OCI-LY1 (cell line): ENCODE results near the gene TMEM18.
"Not testable (repeated sequence)": the region's sequence is repeated elsewhere in the genome, so short reads cannot be mapped to it uniquely, and the experiment has no call there.

Experiments
- H2AFZ ChIP-seq: fragments of 200-600 bp; sonication (generic), shearing (Covaris generic); 2 replicates; pipeline ENCODE4 v1.6.0; 2014; ENCODE audit warnings: antibody characterized with exemption, mild to moderate bottlenecking, low read length
- H3F3A ChIP-seq: fragments of 200-600 bp; sonication (generic), shearing (Covaris generic); 2 replicates; pipeline ENCODE4 v1.6.0; 2014; ENCODE audit warnings: mild to moderate bottlenecking, antibody characterized with exemption, low read length, moderate library complexity; ENCODE audit not compliant: insufficient read depth
- H3K27ac ChIP-seq: fragments of 200-600 bp; sonication (generic); 2 replicates; pipeline ENCODE4 v1.5.1; 2014; ENCODE audit warnings: low read length, mixed run types, mild to moderate bottlenecking, low read depth; ENCODE audit not compliant: poor library complexity, severe bottlenecking
- H3K27me3 ChIP-seq: fragments of 200-600 bp; sonication (generic); 2 replicates; pipeline ENCODE4 v1.6.0; 2014; ENCODE audit warnings: antibody characterized with exemption, mild to moderate bottlenecking, low read length, moderate library complexity; ENCODE audit not compliant: insufficient read depth
- H3K36me3 ChIP-seq: fragments of 200-600 bp; sonication (generic); 2 replicates; pipeline ENCODE4 v1.6.1; 2014; ENCODE audit warnings: mild to moderate bottlenecking, antibody characterized with exemption, low read length, moderate library complexity, mixed read lengths; ENCODE audit not compliant: insufficient read depth
- H3K4me1 ChIP-seq: fragments of 200-600 bp; sonication (generic); 2 replicates; pipeline ENCODE4 v1.5.1; 2014; ENCODE audit warnings: mild to moderate bottlenecking, low read length, moderate library complexity; ENCODE audit not compliant: insufficient read depth, severe bottlenecking
- H3K4me2 ChIP-seq: fragments of 200-600 bp; sonication (generic), shearing (Covaris generic); 2 replicates; pipeline ENCODE4 v1.6.1; 2014; ENCODE audit warnings: low read length
- H3K4me3 ChIP-seq: fragments of 200-600 bp; sonication (generic); 2 replicates; pipeline ENCODE4 v1.5.1; 2014; ENCODE audit warnings: low read length, low read depth, mild to moderate bottlenecking, mixed read lengths; ENCODE audit not compliant: poor library complexity, severe bottlenecking
- H3K79me2 ChIP-seq: fragments of 200-600 bp; shearing (Covaris generic); 2 replicates; pipeline ENCODE4 v1.6.1; 2016; ENCODE audit warnings: mixed run types, low read length, mixed read lengths; ENCODE audit not compliant: insufficient read depth
- H3K9ac ChIP-seq: fragments of 200-600 bp; sonication (generic), shearing (Covaris generic); 2 replicates; pipeline ENCODE4 v1.6.1; 2014; ENCODE audit warnings: mild to moderate bottlenecking, low read length, mixed read lengths
- H3K9me2 ChIP-seq: fragments of 200-600 bp; sonication (generic), shearing (Covaris generic); 2 replicates; pipeline ENCODE4 v1.6.1; 2014; ENCODE audit warnings: low read depth, mild to moderate bottlenecking, low read length, mixed read lengths
- H3K9me3 ChIP-seq: fragments of 200-600 bp; shearing (Covaris generic); 2 replicates; pipeline ENCODE4 v1.6.1; 2014; ENCODE audit warnings: low read length, mixed read lengths
- H4K20me1 ChIP-seq: fragments of 200-600 bp; sonication (generic), shearing (Covaris generic); 2 replicates; pipeline ENCODE4 v1.6.0; 2016; ENCODE audit warnings: mild to moderate bottlenecking, low read length; ENCODE audit not compliant: insufficient read depth
- EZH2 ChIP-seq: fragments of 200-600 bp; sonication (generic), shearing (Covaris generic); IDR thresholded peaks from 2 replicates; pipeline ENCODE4 v1.8.0; 2017; ENCODE audit warnings: borderline replicate concordance, mixed run types, mild to moderate bottlenecking, antibody characterized with exemption, low read length, moderate library complexity, mixed read lengths
- TF ChIP-seq, protein P1 (sequence below): fragments of 200-600 bp; sonication (generic), shearing (Covaris generic); IDR thresholded peaks from 2 replicates; pipeline ENCODE4 v1.5.1; 2017; ENCODE audit warnings: mild to moderate bottlenecking, antibody characterized with exemption, low read length, moderate library complexity, mixed read lengths

Gene TMEM18

DNA sequence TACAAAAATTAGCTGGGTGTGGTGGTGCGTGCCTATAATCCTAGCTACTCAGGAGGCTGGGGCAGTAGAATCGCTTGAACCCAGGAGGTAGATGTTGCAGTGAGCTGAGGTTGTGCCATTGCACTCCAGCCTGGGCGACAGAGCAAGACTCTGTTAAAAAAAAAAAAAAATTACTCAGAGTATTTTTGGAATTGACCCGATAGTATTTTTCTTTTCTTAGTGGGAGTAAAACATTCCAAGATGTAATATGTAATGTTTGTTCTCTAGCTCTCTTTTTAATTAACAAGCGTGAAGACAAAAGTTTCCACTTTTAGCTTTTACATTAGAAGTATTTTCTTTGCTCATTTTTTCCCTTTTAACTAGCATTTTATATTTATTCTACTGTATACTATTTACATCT is 12.0 kb upstream of the TMEM18 start:
- H4K20me1 ChIP-seq: no peaks in the 10 kb centered on the region
- H3K9me2 ChIP-seq: no peaks in the 10 kb centered on the region

DNA sequence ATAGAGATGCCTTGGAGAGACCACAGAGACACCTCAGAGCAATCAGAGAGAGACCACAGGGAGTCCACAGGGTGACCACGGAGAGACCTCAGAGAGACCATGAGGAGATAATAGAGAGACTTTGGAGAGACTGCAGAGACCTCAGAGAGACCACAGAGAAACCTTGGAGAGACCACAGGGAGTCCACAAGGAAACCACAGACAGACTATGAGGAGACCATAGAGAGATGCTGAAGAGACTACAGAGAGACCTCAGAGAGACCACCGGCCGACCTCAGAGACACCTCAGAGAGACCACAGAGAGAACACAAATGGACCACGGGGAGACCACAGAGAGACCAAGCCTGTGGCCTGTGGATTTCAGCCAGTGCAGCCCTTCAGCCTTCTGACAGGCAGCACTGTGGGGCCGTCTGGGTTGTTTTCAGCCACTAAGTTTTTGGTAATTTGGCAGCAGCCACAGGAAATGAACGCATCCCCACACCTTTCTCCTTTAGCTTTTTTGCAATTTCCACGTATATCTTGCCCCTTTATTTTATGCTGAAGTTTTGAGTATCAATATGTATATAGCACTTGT is 11.4 kb upstream of the TMEM18 start:
- TF ChIP-seq, protein P1, sequence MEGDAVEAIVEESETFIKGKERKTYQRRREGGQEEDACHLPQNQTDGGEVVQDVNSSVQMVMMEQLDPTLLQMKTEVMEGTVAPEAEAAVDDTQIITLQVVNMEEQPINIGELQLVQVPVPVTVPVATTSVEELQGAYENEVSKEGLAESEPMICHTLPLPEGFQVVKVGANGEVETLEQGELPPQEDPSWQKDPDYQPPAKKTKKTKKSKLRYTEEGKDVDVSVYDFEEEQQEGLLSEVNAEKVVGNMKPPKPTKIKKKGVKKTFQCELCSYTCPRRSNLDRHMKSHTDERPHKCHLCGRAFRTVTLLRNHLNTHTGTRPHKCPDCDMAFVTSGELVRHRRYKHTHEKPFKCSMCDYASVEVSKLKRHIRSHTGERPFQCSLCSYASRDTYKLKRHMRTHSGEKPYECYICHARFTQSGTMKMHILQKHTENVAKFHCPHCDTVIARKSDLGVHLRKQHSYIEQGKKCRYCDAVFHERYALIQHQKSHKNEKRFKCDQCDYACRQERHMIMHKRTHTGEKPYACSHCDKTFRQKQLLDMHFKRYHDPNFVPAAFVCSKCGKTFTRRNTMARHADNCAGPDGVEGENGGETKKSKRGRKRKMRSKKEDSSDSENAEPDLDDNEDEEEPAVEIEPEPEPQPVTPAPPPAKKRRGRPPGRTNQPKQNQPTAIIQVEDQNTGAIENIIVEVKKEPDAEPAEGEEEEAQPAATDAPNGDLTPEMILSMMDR: no peak
- no peak for TF ChIP-seq EZH2
- no peak overlapping the region for H3K9ac ChIP-seq
- no peak overlapping the region for H2AFZ ChIP-seq
- no peaks in the 10 kb centered on the region for H3K36me3 ChIP-seq
- no peak overlapping the region for H3K27ac ChIP-seq
- H3F3A ChIP-seq: no peaks in the 10 kb centered on the region
- no peak overlapping the region for H3K4me3 ChIP-seq
- no peaks in the 10 kb centered on the region for H4K20me1 ChIP-seq
- H3K27me3 ChIP-seq: no peaks in the 10 kb centered on the region
- peaks cover 11% of the 10 kb centered on the region; the same call in 1 of the 2 replicates for H3K9me3 ChIP-seq
- H3K4me1 ChIP-seq: no peaks in the 10 kb centered on the region
- no peak overlapping the region for H3K4me2 ChIP-seq
- no peaks in the 10 kb centered on the region for H3K79me2 ChIP-seq
- H3K9me2 ChIP-seq: no peaks in the 10 kb centered on the region

More for the DNA sequence above, 12.0 kb upstream of the TMEM18 start:
- Histone ChIP-seq H3K36me3 (no peaks in the 10 kb centered on the region), H3K9ac (no peak overlapping the region), H3K27me3 (no peaks in the 10 kb centered on the region), H2AFZ (no peak overlapping the region), H3K27ac (no peak overlapping the region), H3K4me2 (no peak overlapping the region), H3K4me3 (no peak overlapping the region), H3K9me3 (peaks cover 6% of the 10 kb centered on the region; the same call in 1 of the 2 replicates), H3K4me1 (no peaks in the 10 kb centered on the region), H3F3A (no peaks in the 10 kb centered on the region), H3K79me2 (no peaks in the 10 kb centered on the region)
- no peak for TF ChIP-seq EZH2
- TF ChIP-seq, protein P1: no peak

DNA sequence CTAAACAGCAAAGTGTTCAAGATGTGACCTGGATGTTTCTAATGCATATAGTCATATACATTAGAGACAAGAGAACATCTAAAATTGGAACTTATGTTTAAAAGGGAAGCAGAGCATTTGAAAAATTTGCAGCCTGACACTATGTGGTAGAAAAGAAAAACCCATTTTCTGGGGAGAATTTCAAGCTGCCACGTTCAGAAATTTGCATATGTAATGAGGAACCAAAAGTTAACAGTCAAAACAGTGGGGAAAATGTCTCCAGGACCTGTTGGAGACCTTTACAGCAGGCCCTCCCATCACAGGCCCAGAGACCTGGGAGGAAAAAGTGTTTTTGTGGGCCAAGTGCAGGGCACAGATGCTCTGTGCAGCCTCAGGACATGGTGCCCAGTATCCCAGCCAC is 8.2 kb upstream of the TMEM18 start:
- Histone ChIP-seq H3K4me2 (no peak overlapping the region), H3F3A (no peaks in the 10 kb centered on the region), H3K9me3 (peaks cover 12% of the 10 kb centered on the region; the same call in 1 of the 2 replicates)

DNA sequence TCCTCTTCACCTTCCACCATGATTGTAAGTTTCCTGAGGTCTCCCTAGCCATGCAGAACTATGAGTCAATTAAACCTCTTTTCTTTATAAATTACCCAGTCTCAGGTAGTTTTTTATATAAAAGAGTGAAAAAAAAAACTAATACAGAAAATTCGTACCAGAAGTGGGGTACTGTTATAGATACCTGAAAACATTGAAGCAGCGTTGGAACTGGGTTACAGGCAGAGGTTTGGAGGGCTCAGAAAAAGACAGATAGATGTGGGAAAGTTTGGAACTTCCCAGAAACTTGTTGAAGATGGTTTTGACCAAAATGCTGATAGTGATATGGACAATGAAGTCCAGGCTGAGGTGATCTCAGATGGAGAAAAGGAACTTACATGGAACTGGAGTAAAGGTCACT is 7.7 kb upstream of the TMEM18 start:
- not testable (repeated sequence) for H3F3A ChIP-seq, H3K9ac ChIP-seq, H3K4me2 ChIP-seq, H3K9me2 ChIP-seq, H4K20me1 ChIP-seq, H3K27ac ChIP-seq, H3K4me3 ChIP-seq, H3K36me3 ChIP-seq, H2AFZ ChIP-seq, H3K4me1 ChIP-seq, H3K27me3 ChIP-seq, H3K79me2 ChIP-seq
- H3K9me3 ChIP-seq: peaks cover 12% of the 10 kb centered on the region; the same call in 1 of the 2 replicates

More for the DNA sequence above, 8.2 kb upstream of the TMEM18 start:
- Histone ChIP-seq H3K27me3 (no peaks in the 10 kb centered on the region), H3K9me2 (no peaks in the 10 kb centered on the region), H3K4me3 (no peak overlapping the region), H2AFZ (no peak overlapping the region), H3K36me3 (no peaks in the 10 kb centered on the region; the same call in 1 of the 2 replicates), H3K4me1 (no peaks in the 10 kb centered on the region), H3K27ac (no peak overlapping the region), H3K79me2 (no peaks in the 10 kb centered on the region), H3K9ac (no peak overlapping the region), H4K20me1 (no peaks in the 10 kb centered on the region)
- TF ChIP-seq, protein P1: no peak
- TF ChIP-seq EZH2: no peak
